IPS-11a (cell line): ENCODE data around the gene RAB3IL1.
"Not testable (repeated sequence)": the region's sequence is repeated elsewhere in the genome, so short reads cannot be mapped to it uniquely, and the experiment has no call there.

Experiments
- H3K4me3 ChIP-seq: one replicate; pipeline ENCODE4 v1.5.1; 2013; ENCODE audit warnings: low read depth, low read length, control low read depth

RAB3IL1 gene

GRCh38 chr11:61954106-61954850 is 36.9 kb upstream of the RAB3IL1 start:
- H3K4me3 ChIP-seq, result no peak overlapping the region

- H3K4me3 ChIP-seq, result not testable (repeated sequence)
Observed at GRCh38 chr11:61953632-61954031, 36.3 kb upstream of the RAB3IL1 start.

- no peak overlapping the region for H3K4me3 ChIP-seq
Observed at GRCh38 chr11:61952882-61953281, 35.5 kb upstream of the RAB3IL1 start.

GRCh38 chr11:61951484-61952135 is 34.2 kb upstream of the RAB3IL1 start:
- no peak overlapping the region for H3K4me3 ChIP-seq

- H3K4me3 ChIP-seq, result no peak within 1 kb of the TSS
Observed at GRCh38 chr11:61950035-61950547, 32.7 kb upstream of the RAB3IL1 start, which contains the start of gene BEST1. Gene BEST1, plus strand, starts transcription at chr11:61950351. Its CDS starts 1,456 bp downstream, at chr11:61951807.

GRCh38 chr11:61949169-61950034 is 32.0 kb upstream of the RAB3IL1 start:
- no peak overlapping the region for H3K4me3 ChIP-seq

GRCh38 chr11:61948505-61948904 is 31.1 kb upstream of the RAB3IL1 start:
- no peak overlapping the region for H3K4me3 ChIP-seq

GRCh38 chr11:61947486-61948210 is 30.3 kb upstream of the RAB3IL1 start:
- H3K4me3 ChIP-seq, result no peak overlapping the region

- no peak overlapping the region for H3K4me3 ChIP-seq
Observed at GRCh38 chr11:61946894-61947293, 29.5 kb upstream of the RAB3IL1 start.

- H3K4me3 ChIP-seq, result no peak overlapping the region
Observed at GRCh38 chr11:61945191-61945590, 27.8 kb upstream of the RAB3IL1 start.

GRCh38 chr11:61940466-61940865 is 23.1 kb upstream of the RAB3IL1 start:
- H3K4me3 ChIP-seq, result no peak overlapping the region

- no peak overlapping the region for H3K4me3 ChIP-seq
Observed at GRCh38 chr11:61935861-61936260, 18.5 kb upstream of the RAB3IL1 start.

GRCh38 chr11:61930933-61931332 is 13.6 kb upstream of the RAB3IL1 start:
- no peak overlapping the region for H3K4me3 ChIP-seq

GRCh38 chr11:61928606-61929005 is 11.2 kb upstream of the RAB3IL1 start:
- H3K4me3 ChIP-seq, result no peak overlapping the region

- no peak overlapping the region for H3K4me3 ChIP-seq
Observed at GRCh38 chr11:61927501-61927900, 10.1 kb upstream of the RAB3IL1 start.

GRCh38 chr11:61926235-61926634 is 8.9 kb upstream of the RAB3IL1 start:
- no peak overlapping the region for H3K4me3 ChIP-seq

- H3K4me3 ChIP-seq, result no peak overlapping the region
Observed at GRCh38 chr11:61925736-61926135, 8.4 kb upstream of the RAB3IL1 start.

- H3K4me3 ChIP-seq, result no peak overlapping the region
Observed at GRCh38 chr11:61924064-61924455, 6.7 kb upstream of the RAB3IL1 start.

- no peak overlapping the region for H3K4me3 ChIP-seq
Observed at GRCh38 chr11:61923166-61924063, 6.0 kb upstream of the RAB3IL1 start.

- no peak overlapping the region for H3K4me3 ChIP-seq
Observed at GRCh38 chr11:61922539-61922938, 5.2 kb upstream of the RAB3IL1 start.
